Stimulated activated CD8-positive, alpha-beta memory T cell treated with anti-CD3 and anti-CD28 coated beads, Interleukin-15, amount 100 ng/mL, for 24 hours (primary cell): ENCODE results near the gene RPP25.
"Not testable (repeated sequence)": the region's sequence is repeated elsewhere in the genome, so short reads cannot be mapped to it uniquely, and the experiment has no call there.

Source experiments
- DNase-seq: peaks from one replicate; pipeline ENCODE4 v3.0.0-alpha.2; 2020; ENCODE audit warnings: low read depth

Gene RPP25

GRCh38 chr15:74962671-74963070 lies 6.1 kb upstream of the RPP25 start:
- DNase-seq = no peak

GRCh38 chr15:74962219-74962618 lies 5.6 kb upstream of the RPP25 start:
- DNase-seq = no peak

- no peak for DNase-seq
Measured at GRCh38 chr15:74961616-74962015, 5.0 kb upstream of the RPP25 start.

GRCh38 chr15:74960995-74961588 lies 4.5 kb upstream of the RPP25 start:
- DNase-seq = no peak

- no peak for DNase-seq
Measured at GRCh38 chr15:74960286-74960685, 3.7 kb upstream of the RPP25 start.

GRCh38 chr15:74959586-74959939 lies 3.0 kb upstream of the RPP25 start:
- no peak for DNase-seq

GRCh38 chr15:74958908-74959585 lies 2.5 kb upstream of the RPP25 start:
- no peak for DNase-seq

- no peak for DNase-seq
Measured at GRCh38 chr15:74958320-74958907, 1.8 kb upstream of the RPP25 start.

- DNase-seq = no peak
Measured at GRCh38 chr15:74957476-74958035, 984 bp upstream of the RPP25 start.

GRCh38 chr15:74955796-74956647 lies 550 bp downstream of the RPP25 start:
- DNase-seq = peak; percentile 29

- no peak for DNase-seq
Measured at GRCh38 chr15:74955017-74955416, 1.6 kb downstream of the RPP25 start.

GRCh38 chr15:74954515-74954914 lies 2.1 kb downstream of the RPP25 start:
- no peak for DNase-seq

- no peak for DNase-seq
Measured at GRCh38 chr15:74951006-74951405, 5.6 kb downstream of the RPP25 start.

GRCh38 chr15:74950078-74950908 lies 6.3 kb downstream of the RPP25 start:
- peak; percentile 61 for DNase-seq

- DNase-seq = peak; percentile 82
Measured at GRCh38 chr15:74937590-74938371, 18.8 kb downstream of the RPP25 start, which contains the start of gene COX5A. Gene COX5A, minus strand, starts transcription at chr15:74938073. Its CDS starts 59 bp downstream, at chr15:74938014.

- no peak for DNase-seq
Measured at GRCh38 chr15:74937272-74937589, 19.3 kb downstream of the RPP25 start.

GRCh38 chr15:74935193-74935592 lies 21.4 kb downstream of the RPP25 start:
- not testable (repeated sequence) for DNase-seq

- no peak for DNase-seq
Measured at GRCh38 chr15:74933573-74933972, 23.0 kb downstream of the RPP25 start.

GRCh38 chr15:74928771-74929198 lies 27.8 kb downstream of the RPP25 start:
- DNase-seq = no peak

- no peak for DNase-seq
Measured at GRCh38 chr15:74924525-74924924, 32.0 kb downstream of the RPP25 start.

- no peak for DNase-seq
Measured at GRCh38 chr15:74920456-74920855, 36.1 kb downstream of the RPP25 start.
